Sigmoid colon (tissue), 7 donors: Measurements from ENCODE around the gene CCT4. TPM values are rescaled to one million over a fixed set of nuclear protein-coding genes. Genes with fewer than 3 reads are reported as not detected.
"Not testable (repeated sequence)": the region's sequence is repeated elsewhere in the genome, so short reads cannot be mapped to it uniquely, and the experiment has no call there.

ENCODE experiments used
- DNase-seq: peaks from one replicate; pipeline ENCODE4 v3.0.0-alpha.2; 2019
- H3K27ac ChIP-seq, 4 donors: fragments of 200-600 bp; sonication (generic); one replicate each; pipeline ENCODE4 v1.5.1; 2016 to 2019; ENCODE audit warnings: mild to moderate bottlenecking in 1 of 4
- H3K27me3 ChIP-seq, 3 donors: fragments of 200-600 bp; sonication (generic); one replicate each; pipeline ENCODE4 v1.5.1; 2019; ENCODE audit warnings: mild to moderate bottlenecking in 1 of 3
- H3K36me3 ChIP-seq, 4 donors: fragments of 200-600 bp; sonication (generic); one replicate each; pipeline ENCODE4 v1.5.1; 2016 to 2019
- H3K4me1 ChIP-seq, 4 donors: fragments of 200-600 bp; sonication (generic); one replicate each; pipeline ENCODE4 v1.5.1; 2017 to 2019
- H3K4me3 ChIP-seq, 4 donors: fragments of 200-600 bp; sonication (generic); one replicate each; pipeline ENCODE4 v1.5.1; 2017 to 2019; ENCODE audit warnings: mild to moderate bottlenecking in 2 of 4, moderate library complexity in 1 of 4
- H3K9me3 ChIP-seq, 4 donors: fragments of 200-600 bp in 3 of 4; sonication (generic) in 3 of 4; one replicate each; pipeline versions ENCODE4 v1.5.1 to v1.6.1; 2013 to 2019
- CTCF ChIP-seq, 4 experiments: fragments of 450-650 bp in 3 of 4; fragments of 200-600 bp in 1 of 4; IDR thresholded peaks; one replicate each; pipeline ENCODE4 v1.5.1; 2016 to 2019; ENCODE audit warnings: antibody characterized with exemption in 4 of 4, mild to moderate bottlenecking in 3 of 4, moderate library complexity in 2 of 4
- EP300 ChIP-seq, 4 donors: sonication (generic); formaldehyde crosslinking; IDR thresholded peaks; one replicate each; pipeline ENCODE4 v1.6.1; 2017; ENCODE audit warnings: antibody characterized with exemption in 4 of 4
- POLR2A ChIP-seq, 2 donors: fragments of 450-650 bp; IDR thresholded peaks; one replicate each; pipeline ENCODE4 v1.6.1; 2016; ENCODE audit warnings: antibody characterized with exemption in 2 of 2, mild to moderate bottlenecking in 2 of 2, moderate library complexity in 2 of 2
- POLR2AphosphoS5 ChIP-seq, 4 donors: sonication (generic); formaldehyde crosslinking; IDR thresholded peaks; one replicate each; pipeline ENCODE4 v1.6.1; 2017; ENCODE audit warnings: antibody characterized with exemption in 4 of 4
- WGBS, 2 donors: extraction: QIAGEN DNeasy Blood & Tissue Kit; methylation state at CpG; one replicate each; pipeline ENCODE4 v1.1.7; 2013; 5-methylcytosine and 5-hydroxymethylcytosine counted together
- intact Hi-C: fragments of 100-400 bp; cut with DNase I; formaldehyde crosslinking; loops from one replicate; pipeline ENCODE4 v1.15.1; 2023
- polyA plus RNA-seq, 3 donors: library from polyadenylated mRNA; stranded (reverse); fragments of 200-250 nt; gene quantifications; one replicate each; pipeline ENCODE4 v1.2.3, GENCODE V29; 2013
- total RNA-seq, 4 donors: library from RNA; depleted of rRNA; stranded (reverse); fragments of >200 nt; gene quantifications; one replicate each; pipeline ENCODE4 v1.1.0, GENCODE V29; 2016
- donor health status: healthy with polysubstance abuse.
- donor health status: Bipolar disorder and iron deficiency.
- donor health status: healthy.

Gene CCT4
- total and polyA plus RNA-seq, 7 donors, result 51.3 to 111 (median 94.7) TPM

- Histone ChIP-seq H3K27ac (peak overlapping the region; percentile 88 to 91 (median 90)), H3K4me1 (peaks cover 0 to 14% (median 13%) of the 10 kb centered on the region in 4 donors), H3K36me3 (no peaks in the 10 kb centered on the region), H3K4me3 (peak overlapping the region; percentile 66 to 87 (median 77)), H3K9me3 (no peaks in the 10 kb centered on the region), H3K27me3 (no peaks in the 10 kb centered on the region)
- peak; percentile 88 for DNase-seq
- intact Hi-C loops, result loop anchor here (5.0 kb wide), 2 partner anchors 161 to 316 kb away; partner anchors contain the start of gene XPO1
- 5 to 19% methylated on average over 26 of the region's 26 CpGs for WGBS, 2 donors
- no peak for TF ChIP-seq EP300 (IDR thresholded peaks at IDR 0.05)
- TF ChIP-seq POLR2AphosphoS5 (IDR thresholded peaks at IDR 0.05), result no peak
- TF ChIP-seq CTCF (IDR thresholded peaks at IDR 0.05), result no peak
- TF ChIP-seq POLR2A (IDR thresholded peaks at IDR 0.05), result no peak
These were observed 35.2 kb downstream of the CCT4 start for GRCh38 chr2:61853086-61853846.

- intact Hi-C loops, result loop anchor here (5.0 kb wide), 2 partner anchors 159 to 314 kb away; partner anchors contain the start of gene XPO1
- not testable (repeated sequence) for H3K9me3 ChIP-seq, H3K4me3 ChIP-seq, H3K27me3 ChIP-seq, H3K36me3 ChIP-seq, H3K27ac ChIP-seq, DNase-seq
- peaks cover 0 to 14% (median 13%) of the 10 kb centered on the region in 4 donors for H3K4me1 ChIP-seq
- WGBS, 2 donors, result 97 to 98% methylated on average over 10 of the region's 10 CpGs
These were observed 37.2 kb downstream of the CCT4 start for GRCh38 chr2:61851270-61851669.

GRCh38 chr2:61845320-61845719, 43.1 kb downstream of the CCT4 start:
- Histone ChIP-seq H3K27me3 (no peaks in the 10 kb centered on the region), H3K4me3 (no peak overlapping the region), H3K27ac (no peak overlapping the region), H3K9me3 (no peaks in the 10 kb centered on the region), H3K36me3 (no peaks in the 10 kb centered on the region), H3K4me1 (no peaks in the 10 kb centered on the region)
- 71 to 79% methylated on average over 3 of the region's 3 CpGs for WGBS, 2 donors
- no peak for DNase-seq
- TF ChIP-seq CTCF (IDR thresholded peaks at IDR 0.05) (no peak), EP300 (IDR thresholded peaks at IDR 0.05) (no peak), POLR2A (IDR thresholded peaks at IDR 0.05) (no peak), POLR2AphosphoS5 (IDR thresholded peaks at IDR 0.05) (no peak)
- intact Hi-C loops, result no loop called here

- Histone ChIP-seq H3K4me3 (no peak overlapping the region), H3K4me1 (no peaks in the 10 kb centered on the region), H3K27me3 (no peaks in the 10 kb centered on the region), H3K9me3 (no peaks in the 10 kb centered on the region), H3K36me3 (no peaks in the 10 kb centered on the region), H3K27ac (no peak overlapping the region)
- DNase-seq, result no peak
- intact Hi-C loops, result no loop called here
- TF ChIP-seq EP300 (IDR thresholded peaks at IDR 0.05) (no peak), POLR2AphosphoS5 (IDR thresholded peaks at IDR 0.05) (no peak)
- WGBS, 2 donors, result 96 to 97% methylated on average over 3 of the region's 3 CpGs
These were observed 47.2 kb downstream of the CCT4 start for GRCh38 chr2:61841286-61841685.

GRCh38 chr2:61834893-61835292, 53.6 kb downstream of the CCT4 start:
- 95 to 97% methylated on average over 1 of the region's 1 CpG for WGBS, 2 donors
- intact Hi-C loops, result no loop called here
- Histone ChIP-seq H3K27ac (no peak overlapping the region), H3K4me1 (no peaks in the 10 kb centered on the region), H3K4me3 (no peak overlapping the region), H3K9me3 (no peaks in the 10 kb centered on the region), H3K27me3 (no peaks in the 10 kb centered on the region), H3K36me3 (no peaks in the 10 kb centered on the region)
- no peak for DNase-seq
- TF ChIP-seq CTCF (IDR thresholded peaks at IDR 0.05) (no peak), POLR2A (IDR thresholded peaks at IDR 0.05) (no peak)

GRCh38 chr2:61833971-61834370, 54.5 kb downstream of the CCT4 start:
- intact Hi-C loops, result no loop called here
- no peak overlapping the region for H3K4me3 ChIP-seq
- no peak for TF ChIP-seq POLR2AphosphoS5 (IDR thresholded peaks at IDR 0.05)
- no peak for TF ChIP-seq POLR2A (IDR thresholded peaks at IDR 0.05)
- no peak for TF ChIP-seq EP300 (IDR thresholded peaks at IDR 0.05)
- TF ChIP-seq CTCF (IDR thresholded peaks at IDR 0.05), result no peak
- H3K9me3 ChIP-seq, result no peaks in the 10 kb centered on the region
- H3K27ac ChIP-seq, result no peak overlapping the region
- H3K27me3 ChIP-seq, result no peaks in the 10 kb centered on the region
- H3K36me3 ChIP-seq, result no peaks in the 10 kb centered on the region
- H3K4me1 ChIP-seq, result no peaks in the 10 kb centered on the region
- WGBS, 2 donors, result 96 to 97% methylated on average over 1 of the region's 1 CpG
- no peak for DNase-seq
